ENCODE data around the gene OTOP1. TPM values are rescaled to one million over a fixed set of nuclear protein-coding genes. Genes with fewer than 3 reads are reported as not detected.

OTOP1 gene
- total RNA-seq, 1 experiment from 2014 or later: not detected

GRCh38 chr4:4228356-4228668 lies 1.6 kb upstream of the OTOP1 start:
- POLR2A ChIA-PET: no interaction called here
- H3K9me3 ChIP-seq (ENCODE audit: control insufficient read depth, insufficient read depth, low read depth, low read length): no peaks in the 10 kb centered on the region
- BruUV-seq (replicated peaks): no TSS peak

GRCh38 chr4:4227510-4228355 lies 1.0 kb upstream of the OTOP1 start:
- in situ Hi-C loops (cut with HindIII; ENCODE audit: low pct_unique_long_range_greater_than_20kb, low sequenced_read_pairs): no loop called here
- intact Hi-C loops (cut with micrococcal nuclease; ENCODE audit: unreplicated experiment): no loop called here
- Histone ChIP-seq H3K36me3 (ENCODE audit: control insufficient read depth, insufficient read depth, low read length) (no peaks in the 10 kb centered on the region), H3K9me3 (ENCODE audit: control insufficient read depth, insufficient read depth, low read depth, low read length) (no peaks in the 10 kb centered on the region), H3K27me3 (ENCODE audit: control insufficient read depth, insufficient read depth, low read length) (no peaks in the 10 kb centered on the region), H3K27ac (ENCODE audit: low read length) (no peak overlapping the region), H3K4me3 (ENCODE audit: low read depth in 2 of 2, low read length in 2 of 2) (no peak overlapping the region), H3K4me1 (ENCODE audit: control insufficient read depth, insufficient read depth, low read length) (no peaks in the 10 kb centered on the region)
- DNase-seq (ENCODE audit: low read depth, low spot score) (no peak), ATAC-seq (no peak)
- no TSS peak for BruUV-seq (replicated peaks)
- ChIA-PET CTCF (no interaction called here), POLR2A (no interaction called here)
- TF ChIP-seq TCF7L2 (IDR thresholded peaks at IDR 0.05; ENCODE audit: low read depth, low read length) (no peak), SIN3A (IDR thresholded peaks at IDR 0.05; ENCODE audit: borderline replicate concordance, insufficient read depth, low read depth, low read length) (no peak), POLR2AphosphoS5 (IDR thresholded peaks at IDR 0.05; ENCODE audit: low read depth, low read length) (no peak), REST (IDR thresholded peaks at IDR 0.05; ENCODE audit: insufficient read depth in 1 of 2, low read depth in 2 of 2, low read length in 1 of 2) (no peak), CTCF (IDR thresholded peaks at IDR 0.05) (no peak)

More at GRCh38 chr4:4228356-4228668, 1.6 kb upstream of the OTOP1 start:
- in situ Hi-C loops (cut with HindIII; ENCODE audit: low pct_unique_long_range_greater_than_20kb, low sequenced_read_pairs) (no loop called here), intact Hi-C loops (cut with micrococcal nuclease; ENCODE audit: unreplicated experiment) (no loop called here)
- TF ChIP-seq TCF7L2 (IDR thresholded peaks at IDR 0.05; ENCODE audit: low read depth, low read length): no peak
- TF ChIP-seq POLR2AphosphoS5 (IDR thresholded peaks at IDR 0.05; ENCODE audit: low read depth, low read length): no peak
- TF ChIP-seq CTCF (IDR thresholded peaks at IDR 0.05): no peak
- no peak for TF ChIP-seq SIN3A (IDR thresholded peaks at IDR 0.05; ENCODE audit: borderline replicate concordance, insufficient read depth, low read depth, low read length)
- no peak for TF ChIP-seq REST (IDR thresholded peaks at IDR 0.05; ENCODE audit: insufficient read depth in 1 of 2, low read depth in 2 of 2, low read length in 1 of 2)
- ATAC-seq (no peak), DNase-seq (ENCODE audit: low read depth, low spot score) (no peak)
- Histone ChIP-seq H3K36me3 (ENCODE audit: control insufficient read depth, insufficient read depth, low read length) (no peaks in the 10 kb centered on the region), H3K27ac (ENCODE audit: low read length) (no peak overlapping the region), H3K27me3 (ENCODE audit: control insufficient read depth, insufficient read depth, low read length) (no peaks in the 10 kb centered on the region), H3K4me1 (ENCODE audit: control insufficient read depth, insufficient read depth, low read length) (no peaks in the 10 kb centered on the region), H3K4me3 (ENCODE audit: low read depth in 2 of 2, low read length in 2 of 2) (no peak overlapping the region)
- CTCF ChIA-PET: no interaction called here
